HPDE6-E6E7 (cell line): ENCODE data around the gene IL2RA.

Experiments
- DNase-seq: peaks from one replicate; pipeline ENCODE4 v3.0.0; 2011; ENCODE audit warnings: missing footprints; ENCODE audit errors: extremely low spot score

IL2RA gene

DNA sequence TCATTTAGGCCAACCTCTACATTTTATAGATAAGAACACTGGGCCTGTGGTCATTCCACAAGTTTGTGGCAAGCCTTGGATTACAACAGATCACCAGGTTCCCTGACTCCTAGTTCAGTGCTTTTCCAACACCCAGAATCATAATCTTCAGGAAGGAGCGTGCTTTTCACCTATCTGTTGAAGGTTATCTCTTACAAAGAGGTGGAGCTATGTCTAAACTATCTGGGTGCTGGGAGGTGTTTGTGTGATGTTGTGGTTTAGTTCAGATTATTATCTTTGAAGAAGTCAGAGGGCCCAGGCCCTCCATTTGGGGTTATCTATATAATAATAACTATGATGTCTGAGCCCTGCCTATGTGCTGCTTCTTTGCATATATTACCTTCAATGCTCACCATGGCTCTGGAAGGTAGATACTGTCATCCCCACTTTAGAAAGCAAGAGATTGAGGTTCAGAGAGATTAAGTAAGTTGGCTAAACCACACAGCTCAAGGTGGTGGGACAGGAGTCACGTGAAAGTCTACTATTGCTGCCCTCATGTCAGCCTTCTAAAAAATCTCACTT lies 24.0 kb downstream of the IL2RA start:
- no peak for DNase-seq

DNA sequence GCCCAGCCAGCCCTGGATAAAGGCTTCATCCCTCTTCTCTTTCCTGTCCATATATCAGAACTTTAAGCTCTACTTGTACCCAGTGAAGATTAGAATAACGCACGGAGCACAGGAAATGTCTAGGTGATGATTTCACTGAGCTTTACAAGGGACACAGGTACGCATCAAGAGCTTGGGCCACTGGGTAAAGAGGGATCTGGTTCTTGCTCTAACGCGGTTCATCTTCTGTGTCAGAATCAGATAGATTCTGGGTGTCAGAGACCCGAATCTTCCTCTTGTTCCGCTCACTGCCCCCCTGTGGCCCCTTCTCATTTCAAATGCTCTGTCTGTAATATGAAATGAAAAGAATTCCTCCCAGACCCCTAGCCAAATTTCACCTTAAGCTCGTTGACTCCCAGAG lies 24.7 kb downstream of the IL2RA start:
- no peak for DNase-seq

DNA sequence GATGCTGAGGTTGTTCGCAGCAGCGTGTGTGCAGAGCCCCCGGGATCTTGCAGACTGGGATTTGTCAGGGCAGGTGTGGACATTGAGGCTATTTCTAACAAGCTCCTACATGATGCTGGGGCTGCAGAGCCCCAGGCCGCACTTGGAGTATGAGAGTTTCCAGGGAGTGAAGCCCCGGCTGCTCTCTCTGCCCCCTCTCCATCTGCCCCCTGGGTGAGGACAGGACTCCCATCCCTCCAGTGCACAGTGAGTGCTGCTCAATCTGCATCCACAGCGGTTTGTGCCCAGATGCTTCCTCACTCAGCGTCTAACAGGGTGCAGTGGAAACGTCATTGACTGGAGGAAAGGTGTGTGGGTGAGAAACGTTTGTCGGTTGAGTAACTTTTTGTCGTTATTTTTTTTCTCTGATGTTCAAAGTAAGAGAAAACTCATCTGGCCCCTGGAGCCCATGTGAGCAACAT lies 25.3 kb downstream of the IL2RA start:
- DNase-seq = no peak

DNA sequence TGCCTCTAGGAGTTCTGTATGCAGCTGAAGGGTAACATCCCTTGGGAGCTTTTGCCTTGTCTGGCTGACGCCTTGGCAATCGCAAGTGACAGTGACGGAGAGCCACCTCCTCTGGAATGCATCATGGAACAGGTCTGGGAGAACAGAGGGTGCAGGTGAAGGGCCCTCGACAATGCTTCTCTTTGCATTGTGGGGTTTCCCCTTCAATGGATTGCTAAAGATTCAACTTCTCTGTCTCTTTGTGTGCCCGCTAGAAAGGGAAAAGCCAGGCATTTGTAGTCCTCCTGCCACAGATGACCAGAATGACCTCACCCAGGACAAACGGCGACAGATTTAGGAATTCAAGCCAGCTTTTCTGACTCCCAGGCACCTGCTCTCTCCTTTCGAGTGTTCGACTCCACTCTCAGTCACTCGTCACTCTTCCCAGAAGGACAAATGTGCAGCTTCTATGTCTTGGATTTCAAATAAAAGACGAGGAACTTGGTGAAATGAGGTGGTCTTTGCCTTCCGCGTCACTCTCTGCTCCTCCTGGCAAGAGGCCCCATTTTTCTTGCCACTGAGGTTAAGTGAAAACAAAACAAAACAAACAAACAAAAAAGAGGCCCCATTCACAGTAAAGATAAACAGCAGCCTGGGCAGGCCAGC lies 26.1 kb downstream of the IL2RA start:
- DNase-seq = no peak

DNA sequence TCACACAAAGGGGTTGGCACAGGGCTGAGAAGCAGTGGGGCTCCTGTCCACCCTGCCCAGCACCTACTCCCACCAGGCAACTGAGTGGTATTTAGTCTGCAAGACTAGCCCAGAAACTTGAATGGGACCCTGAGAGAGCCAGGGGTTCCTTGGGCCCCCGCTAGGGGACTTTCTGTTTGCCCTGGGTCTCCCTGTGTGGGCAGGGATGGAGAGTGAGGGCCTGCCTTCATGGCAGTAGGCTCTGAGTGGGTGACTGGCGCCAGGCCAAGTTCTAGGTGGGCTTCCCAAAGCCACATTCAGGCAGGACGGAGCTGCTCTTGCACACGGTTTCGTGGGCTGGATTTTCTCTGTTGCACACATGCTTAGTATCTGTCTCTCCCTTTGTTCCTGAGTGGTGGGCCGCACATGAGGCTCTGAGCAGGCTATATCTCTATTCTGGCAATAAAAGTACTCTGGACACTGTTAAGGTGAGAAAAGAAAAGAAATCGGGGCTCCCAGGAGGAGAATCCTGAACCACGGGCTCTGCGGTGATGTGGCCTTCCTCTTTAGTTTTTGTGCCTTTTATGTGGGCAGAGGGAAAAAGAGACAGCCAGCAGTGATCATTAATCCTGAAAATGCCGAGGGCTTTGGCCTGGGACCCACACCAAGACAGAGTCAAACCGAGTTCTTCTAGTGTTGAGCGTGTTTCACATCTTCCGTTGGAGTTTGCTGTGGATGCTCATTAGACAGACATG lies 26.9 kb downstream of the IL2RA start:
- no peak for DNase-seq

DNA sequence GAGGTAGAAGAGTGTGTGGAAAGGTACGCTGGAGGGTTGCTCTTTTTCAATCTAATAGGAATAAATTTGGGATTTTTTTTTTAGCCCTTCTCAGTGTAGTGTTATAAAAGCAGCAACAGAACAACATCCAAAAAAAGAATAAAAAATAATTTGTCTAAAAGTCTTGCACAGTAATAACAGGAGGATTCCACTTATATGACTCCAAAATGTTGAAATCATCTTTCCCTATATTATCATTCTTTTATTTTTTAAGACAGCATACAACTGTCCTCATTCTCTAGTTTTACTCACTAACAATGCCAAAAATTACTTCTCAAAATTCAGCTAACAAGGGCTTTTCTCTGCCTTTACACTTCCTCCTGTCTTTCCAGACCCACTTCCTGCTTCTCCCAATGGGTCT lies 27.8 kb downstream of the IL2RA start:
- DNase-seq = no peak

DNA sequence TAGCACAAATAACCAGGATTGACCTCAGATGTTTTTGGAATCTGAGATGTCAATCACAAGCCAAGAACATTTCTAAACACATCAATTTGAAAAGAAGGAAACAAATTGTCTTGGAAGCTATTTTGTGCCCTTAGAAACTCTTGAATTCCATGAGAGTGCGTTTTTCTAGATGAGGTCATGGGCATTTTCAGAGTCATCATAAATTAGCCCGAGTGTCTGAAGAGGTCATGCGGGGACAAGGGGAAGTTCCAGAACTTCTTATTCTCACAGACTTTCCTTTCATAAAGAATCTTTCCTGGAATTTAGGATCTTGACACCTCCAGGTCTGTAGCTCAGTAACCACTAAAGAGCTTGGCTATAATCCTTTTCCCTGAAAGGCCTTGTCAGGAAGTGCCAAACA lies 28.2 kb downstream of the IL2RA start:
- no peak for DNase-seq

DNA sequence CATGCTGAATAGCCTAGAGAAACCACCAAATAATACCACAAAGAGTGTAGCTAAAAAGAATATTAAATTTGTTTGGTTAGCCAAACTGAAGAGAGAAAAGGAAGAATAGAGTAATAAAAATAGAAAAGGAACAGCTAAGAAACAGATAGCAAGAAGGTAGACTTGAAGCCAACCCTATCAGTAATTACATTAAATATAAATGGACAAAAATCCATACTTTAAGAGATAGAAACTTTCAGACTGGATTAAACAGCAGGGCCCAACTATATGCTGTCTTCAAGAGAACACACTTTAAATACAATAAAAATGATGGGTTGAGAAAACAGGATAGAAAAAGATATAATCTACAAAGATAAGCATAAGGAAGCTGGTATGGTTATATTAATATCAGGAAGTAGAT lies 31.2 kb downstream of the IL2RA start:
- DNase-seq = no peak

DNA sequence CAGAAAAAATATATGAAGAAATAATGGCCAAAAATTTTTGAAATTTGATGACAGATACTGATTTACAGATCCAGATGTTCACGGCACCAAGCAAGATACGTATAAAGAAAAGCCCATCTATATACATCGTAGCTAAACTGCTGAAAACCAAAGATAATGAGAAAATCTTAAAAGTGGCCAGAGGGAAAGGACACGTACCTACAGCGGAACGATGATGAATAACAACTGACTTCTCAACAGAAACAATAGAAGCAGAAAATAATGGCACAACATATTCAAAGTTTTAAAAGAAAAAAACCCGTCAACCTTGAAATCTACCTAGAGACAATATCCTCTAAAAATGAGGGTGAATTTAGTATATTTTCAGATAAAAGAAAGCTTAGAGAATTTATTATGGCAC lies 31.9 kb downstream of the IL2RA start:
- no peak for DNase-seq

DNA sequence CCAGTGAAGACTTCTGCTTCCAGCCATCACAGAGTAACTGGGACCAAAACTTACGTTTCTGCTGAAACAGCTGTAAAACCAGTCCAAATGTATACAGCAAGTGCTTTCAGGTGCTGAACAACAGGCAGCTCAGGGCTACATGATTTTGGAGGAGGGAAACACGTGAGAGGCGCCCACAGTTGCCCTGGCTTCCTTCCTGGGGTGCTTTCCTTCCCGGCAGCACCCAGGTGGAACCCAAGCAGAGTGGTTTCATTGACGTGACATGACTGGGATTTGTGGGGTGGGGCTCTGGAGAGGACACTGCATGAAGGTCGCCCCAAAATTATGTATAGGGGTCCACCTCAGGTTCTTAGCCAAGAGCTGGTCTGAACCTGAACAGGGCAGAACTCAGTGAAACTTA lies 34.2 kb downstream of the IL2RA start:
- no peak for DNase-seq

DNA sequence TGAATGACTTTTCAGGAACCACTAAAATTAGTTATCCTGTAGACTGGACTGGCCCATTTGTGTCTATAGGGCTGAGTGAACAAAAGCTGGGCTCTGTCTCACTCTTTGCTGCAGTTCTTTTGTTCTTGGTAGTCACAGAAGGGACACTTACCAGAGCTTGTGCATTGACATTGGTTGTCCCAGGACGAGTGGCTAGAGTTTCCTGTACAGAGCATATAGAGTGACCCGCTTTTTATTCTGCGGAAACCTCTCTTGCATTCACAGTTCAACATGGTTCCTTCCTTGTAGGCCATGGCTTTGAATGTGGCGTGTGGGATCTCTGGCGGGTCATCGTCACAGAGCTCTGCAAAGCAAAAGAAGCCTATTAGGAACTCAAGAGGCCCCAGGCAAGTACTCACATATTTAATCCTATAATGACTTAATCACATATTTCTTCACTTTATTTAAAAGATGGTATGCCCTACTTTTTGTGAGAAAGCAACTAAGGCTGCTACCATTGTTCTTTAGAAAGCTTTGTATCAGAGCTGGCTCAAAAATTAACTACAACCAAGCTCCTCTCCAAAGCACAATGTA lies 36.4 kb downstream of the IL2RA start:
- no peak for DNase-seq

DNA sequence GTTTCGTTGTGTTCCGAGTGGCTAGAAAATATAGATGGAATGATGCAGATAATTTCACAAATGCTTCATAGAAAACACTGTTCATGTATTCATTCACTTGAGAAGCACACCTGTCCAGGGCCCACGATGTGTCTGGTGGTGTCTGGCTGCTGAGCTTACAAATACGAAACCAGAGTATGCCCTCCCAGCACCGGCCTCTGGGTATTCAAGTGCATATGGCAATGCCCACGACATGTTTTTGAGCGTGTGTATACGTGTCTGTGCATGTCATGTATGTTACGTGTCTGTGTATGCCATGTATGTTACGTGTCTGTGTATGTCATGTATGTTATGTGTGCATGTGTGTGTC lies 37.9 kb downstream of the IL2RA start:
- DNase-seq = no peak

DNA sequence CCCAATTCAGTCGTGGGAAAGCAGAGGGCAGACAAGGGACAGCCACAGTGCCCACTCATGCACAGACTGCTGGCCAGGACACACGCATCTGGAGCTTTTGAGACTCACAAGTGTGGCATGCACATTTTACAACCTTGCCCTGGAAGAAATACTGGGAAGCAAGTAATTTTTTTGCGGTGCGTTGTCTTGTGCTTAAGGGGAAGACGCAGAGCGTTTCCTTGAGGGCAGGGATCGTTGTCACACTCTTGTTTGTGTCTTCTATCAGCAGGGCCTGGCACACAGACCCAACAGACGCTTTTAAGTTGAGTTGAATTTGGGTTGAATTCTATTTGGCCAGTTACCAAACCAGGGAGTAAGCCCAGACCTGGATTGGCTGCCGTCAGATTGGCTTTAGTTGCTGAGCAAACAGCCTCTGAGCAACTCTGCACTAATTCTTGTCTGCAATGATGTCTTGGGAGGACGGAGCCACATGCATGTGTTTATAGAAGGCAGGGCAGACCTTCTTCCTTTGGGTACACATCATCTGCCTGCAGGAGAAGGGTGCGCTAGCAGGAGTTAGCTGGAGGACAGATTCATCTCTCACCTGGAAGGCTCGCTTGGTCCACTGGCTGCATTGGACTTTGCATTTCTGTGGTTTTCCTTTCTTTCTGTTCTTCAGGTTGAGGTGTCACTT lies 38.4 kb downstream of the IL2RA start:
- no peak for DNase-seq

DNA sequence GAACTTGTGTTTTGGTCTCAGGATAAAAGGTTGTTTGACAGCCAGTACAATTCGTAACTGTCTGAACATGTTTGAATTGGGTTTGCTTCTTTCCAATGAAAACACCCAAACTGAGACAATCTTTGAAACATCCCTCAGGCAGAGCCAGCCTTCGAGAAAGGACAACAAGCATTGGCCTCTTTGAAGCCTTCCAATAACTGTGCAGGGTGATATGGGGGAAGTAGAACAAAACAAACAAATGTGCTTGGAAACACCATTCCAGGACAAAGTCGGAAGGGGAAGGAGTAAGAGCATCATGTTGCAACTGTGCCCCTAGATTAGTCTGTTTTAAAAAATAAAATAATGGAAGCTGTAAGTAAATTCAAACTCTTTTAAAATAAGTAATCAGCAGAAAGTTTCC lies 39.5 kb downstream of the IL2RA start:
- no peak for DNase-seq

DNA sequence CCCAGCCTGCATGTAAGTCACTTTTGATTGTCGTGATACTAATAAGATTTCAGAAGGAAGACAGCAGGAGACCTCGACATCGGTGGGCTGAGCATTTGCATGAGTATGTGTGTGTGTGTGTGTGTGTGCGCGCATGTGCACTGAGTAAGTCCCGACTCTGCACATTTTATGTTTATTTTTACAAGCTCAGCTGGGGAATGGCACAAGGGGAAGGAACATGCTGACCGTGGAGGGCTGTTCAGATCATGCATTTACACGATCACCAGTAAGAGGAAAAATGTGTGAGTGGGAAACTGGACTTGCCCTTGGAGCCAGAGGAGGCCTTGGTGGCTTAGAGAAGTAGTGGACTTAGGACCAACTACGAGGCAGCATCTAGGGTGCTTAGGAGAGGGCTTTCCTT lies 41.3 kb downstream of the IL2RA start:
- no peak for DNase-seq

DNA sequence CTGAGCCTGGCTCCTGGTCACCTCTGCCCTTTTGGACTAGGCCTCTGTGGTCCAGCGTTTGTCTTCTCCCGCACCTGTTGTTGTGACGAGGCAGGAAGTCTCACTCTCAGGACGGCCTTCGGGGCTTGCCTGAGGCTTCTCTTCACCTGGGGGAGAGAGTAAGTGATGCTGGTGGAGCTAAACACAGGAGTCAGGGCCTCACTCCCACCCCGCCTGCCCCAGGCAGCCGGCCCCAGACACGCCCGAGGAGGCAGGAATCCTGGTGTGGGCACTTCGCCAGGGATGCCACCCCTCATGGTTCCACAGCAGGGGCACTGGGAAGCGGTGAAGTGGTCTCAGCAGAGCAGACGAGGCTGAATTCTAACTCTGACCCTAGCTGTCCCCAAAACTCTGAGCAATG lies 42.4 kb downstream of the IL2RA start:
- no peak for DNase-seq

DNA sequence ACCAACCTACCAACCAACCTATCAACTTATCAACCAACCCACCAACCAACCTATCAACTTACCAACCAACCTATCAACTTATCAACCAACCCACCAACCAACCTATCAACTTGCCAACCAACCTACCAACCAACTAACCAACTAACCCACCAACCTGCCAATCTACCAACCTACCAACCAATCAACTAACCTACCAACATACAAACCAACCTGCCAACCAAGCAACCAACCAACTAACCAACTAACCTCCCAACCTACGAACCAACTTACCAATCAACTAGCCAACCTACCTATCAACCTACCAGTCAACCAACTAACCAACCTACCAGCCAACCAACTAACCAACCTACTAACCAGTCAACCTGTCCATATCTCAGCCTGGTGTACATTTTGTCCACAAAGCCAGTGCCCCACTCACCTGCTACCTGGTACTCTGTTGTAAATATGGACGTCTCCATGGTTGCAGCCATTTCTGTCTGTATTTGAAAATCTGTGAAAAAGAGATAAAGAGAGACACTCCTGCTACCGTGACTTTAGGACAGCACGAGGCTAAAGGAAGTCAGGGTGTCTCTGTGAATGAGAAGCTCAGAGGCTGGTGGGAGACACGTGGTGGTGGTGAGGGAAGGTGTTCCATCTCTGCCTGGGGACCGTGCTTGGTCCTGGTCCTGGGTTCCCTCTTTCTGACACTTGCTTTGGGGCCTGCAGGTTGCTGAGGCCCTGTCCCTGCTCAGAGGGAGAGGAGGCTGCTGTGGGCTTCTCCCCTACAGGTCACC lies 43.0 kb downstream of the IL2RA start:
- no peak for DNase-seq

DNA sequence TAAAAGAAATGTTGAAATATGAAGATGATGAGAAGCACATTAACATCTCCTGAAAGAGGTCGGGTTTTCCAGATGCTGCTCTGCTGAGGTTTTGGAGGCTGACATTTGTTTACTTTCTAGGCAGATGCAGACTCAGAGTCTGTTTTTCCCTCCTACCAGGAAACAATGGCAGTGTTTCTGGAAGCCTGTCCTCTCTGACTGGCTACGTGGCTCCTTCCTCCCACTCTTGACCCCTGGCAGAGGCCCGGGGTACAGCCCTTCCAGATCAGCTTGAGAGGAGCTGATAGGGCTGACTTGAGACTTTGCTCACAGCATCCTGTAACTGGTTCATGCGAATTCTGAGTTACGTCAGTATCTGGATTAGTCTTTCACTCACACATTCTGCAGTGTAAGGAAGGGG lies 43.7 kb downstream of the IL2RA start:
- no peak for DNase-seq

DNA sequence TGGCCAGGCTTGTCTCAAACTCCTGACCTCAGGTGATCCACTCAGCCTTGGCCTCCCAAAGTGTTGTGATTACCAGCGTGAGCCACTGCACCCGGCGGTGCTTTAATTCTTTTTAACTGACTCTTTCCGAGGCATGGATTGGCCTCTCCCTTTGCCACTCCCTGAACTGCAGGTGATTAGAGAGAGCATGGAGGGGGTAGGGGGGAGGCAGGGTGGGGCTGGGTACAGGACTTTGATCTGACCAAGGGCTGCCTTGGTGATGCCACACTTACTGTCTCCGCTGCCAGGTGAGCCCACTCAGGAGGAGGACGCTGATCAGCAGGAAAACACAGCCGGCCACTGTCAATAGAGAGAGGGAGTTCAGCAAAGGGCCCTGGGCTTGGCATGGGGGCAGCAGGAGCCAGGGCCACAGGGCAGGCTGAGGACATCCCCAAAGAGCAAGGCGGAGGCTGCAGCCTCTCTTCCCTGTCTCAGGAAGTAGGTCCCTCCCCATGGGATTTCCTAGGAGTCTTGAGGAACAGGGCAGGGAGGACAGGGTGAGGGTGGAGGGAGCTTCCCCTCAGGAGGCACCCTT lies 44.3 kb downstream of the IL2RA start:
- no peak for DNase-seq

DNA sequence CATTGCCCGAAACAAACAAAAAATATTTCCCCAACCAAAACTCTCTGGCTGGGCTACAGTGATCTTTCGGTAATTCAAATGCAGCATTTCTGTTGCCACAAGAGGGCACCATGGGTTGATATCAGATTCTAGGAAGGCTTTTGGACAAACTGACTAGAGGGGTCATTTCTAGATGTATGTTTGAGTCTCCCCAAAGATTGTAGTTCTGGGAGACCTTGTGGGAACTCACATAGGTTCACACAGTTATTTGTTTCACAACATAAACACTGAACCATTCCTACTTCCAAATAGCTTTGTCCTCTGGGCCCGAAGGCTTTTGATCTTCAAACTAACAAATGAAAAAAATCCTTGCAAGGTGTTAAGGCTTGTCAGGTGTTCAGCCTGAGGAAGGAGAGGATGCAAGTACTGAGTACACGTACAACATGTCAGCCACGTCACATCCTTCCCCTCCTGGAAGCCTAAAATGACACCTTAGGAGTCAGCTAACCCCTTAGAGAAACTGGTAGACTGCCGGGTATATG lies 47.9 kb downstream of the IL2RA start:
- peak; percentile 7 for DNase-seq
